Measurements from ENCODE around the gene CDC20B. TPM values are rescaled to one million over a fixed set of nuclear protein-coding genes. Genes with fewer than 3 reads are reported as not detected.

CDC20B gene
- total and polyA plus RNA-seq, 4 donors = 0.28 TPM; not detected in 3

DNA sequence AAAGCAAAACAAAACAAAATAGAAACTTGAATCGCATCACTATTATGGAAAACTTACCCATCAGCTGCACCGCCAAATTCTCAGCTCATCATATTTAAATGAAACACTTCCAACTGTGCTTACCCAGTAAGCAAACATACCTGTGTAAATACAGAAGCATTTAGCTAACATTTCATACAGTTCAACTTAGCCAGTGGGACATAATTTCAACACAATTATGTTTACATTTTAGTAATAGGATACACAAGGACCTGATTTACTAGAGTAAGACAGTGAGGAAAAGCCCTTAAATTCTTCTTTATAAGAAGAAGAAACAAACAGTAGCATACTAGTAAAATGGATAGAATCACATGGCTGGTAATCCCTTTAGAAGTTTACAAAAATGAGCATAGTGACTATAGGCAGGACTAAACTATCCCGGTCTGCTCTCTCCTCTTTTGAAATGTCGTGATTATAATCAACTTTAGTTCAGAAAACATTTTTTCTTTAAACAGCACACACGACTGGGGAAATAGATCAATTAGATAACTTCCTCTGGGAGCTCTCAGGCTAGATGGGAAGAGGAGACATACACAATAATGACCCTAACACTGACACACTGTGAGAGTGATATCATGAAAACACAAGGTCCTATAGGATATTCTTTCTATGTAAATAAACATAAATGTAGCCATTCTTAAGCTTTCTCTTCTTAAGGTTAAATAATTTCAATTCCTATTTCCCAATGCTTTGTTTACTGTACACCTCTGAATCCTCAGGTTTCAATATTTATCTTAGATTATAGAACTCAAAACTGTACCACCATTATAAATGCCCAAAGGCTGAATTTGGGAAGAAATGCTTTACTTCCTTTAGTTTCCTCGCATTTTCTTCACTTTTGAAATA is 15.9 kb upstream of the CDC20B start (continued):
- TF ChIP-seq, protein P1, sequence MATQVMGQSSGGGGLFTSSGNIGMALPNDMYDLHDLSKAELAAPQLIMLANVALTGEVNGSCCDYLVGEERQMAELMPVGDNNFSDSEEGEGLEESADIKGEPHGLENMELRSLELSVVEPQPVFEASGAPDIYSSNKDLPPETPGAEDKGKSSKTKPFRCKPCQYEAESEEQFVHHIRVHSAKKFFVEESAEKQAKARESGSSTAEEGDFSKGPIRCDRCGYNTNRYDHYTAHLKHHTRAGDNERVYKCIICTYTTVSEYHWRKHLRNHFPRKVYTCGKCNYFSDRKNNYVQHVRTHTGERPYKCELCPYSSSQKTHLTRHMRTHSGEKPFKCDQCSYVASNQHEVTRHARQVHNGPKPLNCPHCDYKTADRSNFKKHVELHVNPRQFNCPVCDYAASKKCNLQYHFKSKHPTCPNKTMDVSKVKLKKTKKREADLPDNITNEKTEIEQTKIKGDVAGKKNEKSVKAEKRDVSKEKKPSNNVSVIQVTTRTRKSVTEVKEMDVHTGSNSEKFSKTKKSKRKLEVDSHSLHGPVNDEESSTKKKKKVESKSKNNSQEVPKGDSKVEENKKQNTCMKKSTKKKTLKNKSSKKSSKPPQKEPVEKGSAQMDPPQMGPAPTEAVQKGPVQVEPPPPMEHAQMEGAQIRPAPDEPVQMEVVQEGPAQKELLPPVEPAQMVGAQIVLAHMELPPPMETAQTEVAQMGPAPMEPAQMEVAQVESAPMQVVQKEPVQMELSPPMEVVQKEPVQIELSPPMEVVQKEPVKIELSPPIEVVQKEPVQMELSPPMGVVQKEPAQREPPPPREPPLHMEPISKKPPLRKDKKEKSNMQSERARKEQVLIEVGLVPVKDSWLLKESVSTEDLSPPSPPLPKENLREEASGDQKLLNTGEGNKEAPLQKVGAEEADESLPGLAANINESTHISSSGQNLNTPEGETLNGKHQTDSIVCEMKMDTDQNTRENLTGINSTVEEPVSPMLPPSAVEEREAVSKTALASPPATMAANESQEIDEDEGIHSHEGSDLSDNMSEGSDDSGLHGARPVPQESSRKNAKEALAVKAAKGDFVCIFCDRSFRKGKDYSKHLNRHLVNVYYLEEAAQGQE (IDR thresholded peaks at IDR 0.05) = no peak
- TF ChIP-seq FOXA2 (IDR thresholded peaks at IDR 0.05) = no peak

GRCh38 chr5:55187370-55187769 is 14.4 kb upstream of the CDC20B start:
- WGBS = 54% methylated on average over 4 of the region's 4 CpGs
- DNase-seq (ENCODE audit: low spot score) = no peak

GRCh38 chr5:55180016-55180415 is 7.0 kb upstream of the CDC20B start:
- H3K9me3 ChIP-seq (ENCODE audit: control insufficient read depth in 4 of 4, low read length in 3 of 4) = peaks cover 0 to 4% (median 0%) of the 10 kb centered on the region in 4 donors
- H3K27ac ChIP-seq (ENCODE audit: low read depth in 1 of 2, low read length in 2 of 2) = no peak overlapping the region
- no peak overlapping the region for H3K4me3 ChIP-seq (ENCODE audit: low read depth in 1 of 3, low read length in 3 of 3)
- H3K36me3 ChIP-seq (ENCODE audit: control insufficient read depth in 4 of 4, insufficient read depth in 3 of 4, low read depth in 1 of 4, low read length in 3 of 4) = no peaks in the 10 kb centered on the region
- H3K27me3 ChIP-seq (ENCODE audit: control insufficient read depth in 4 of 4, insufficient read depth in 4 of 4, low read length in 3 of 4) = no peaks in the 10 kb centered on the region
- H3K9ac ChIP-seq (ENCODE audit: low read depth in 1 of 2, low read length in 2 of 2) = no peak overlapping the region
- no peak for DNase-seq (ENCODE audit: low spot score)
- peaks cover 7 to 12% (median 10%) of the 10 kb centered on the region in 4 donors for H3K4me1 ChIP-seq (ENCODE audit: control insufficient read depth in 4 of 4, insufficient read depth in 4 of 4, low read length in 3 of 4)
- WGBS = 73% methylated on average over 1 of the region's 1 CpG
- TF ChIP-seq HNF4A (conservative IDR thresholded peaks at IDR 0.05) (no peak), NR2F2 (IDR thresholded peaks at IDR 0.05) (no peak), ZBTB33 (IDR thresholded peaks at IDR 0.05) (no peak), MAX (IDR thresholded peaks at IDR 0.05) (no peak), FOXA2 (IDR thresholded peaks at IDR 0.05) (no peak), SP1 (IDR thresholded peaks at IDR 0.05) (no peak), TAF1 (conservative IDR thresholded peaks at IDR 0.05) (no peak), EGR1 (IDR thresholded peaks at IDR 0.05; ENCODE audit: low read depth in 2 of 2) (no peak), FOXA1 (IDR thresholded peaks at IDR 0.05) (no peak), RXRA (IDR thresholded peaks at IDR 0.05) (no peak), GABPA (IDR thresholded peaks at IDR 0.05 in 1 of 2, conservative IDR thresholded peaks at IDR 0.05 in 1 of 2) (no peak), RAD21 (IDR thresholded peaks at IDR 0.05) (no peak), JUND (IDR thresholded peaks at IDR 0.05) (no peak), YY1 (IDR thresholded peaks at IDR 0.05) (no peak)
- TF ChIP-seq, protein P2, sequence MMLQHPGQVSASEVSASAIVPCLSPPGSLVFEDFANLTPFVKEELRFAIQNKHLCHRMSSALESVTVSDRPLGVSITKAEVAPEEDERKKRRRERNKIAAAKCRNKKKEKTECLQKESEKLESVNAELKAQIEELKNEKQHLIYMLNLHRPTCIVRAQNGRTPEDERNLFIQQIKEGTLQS (IDR thresholded peaks at IDR 0.05) = no peak

More at GRCh38 chr5:55187370-55187769, 14.4 kb upstream of the CDC20B start:
- peaks cover 0 to 4% (median 0%) of the 10 kb centered on the region in 4 donors for H3K9me3 ChIP-seq (ENCODE audit: control insufficient read depth in 4 of 4, low read length in 3 of 4)
- H3K4me3 ChIP-seq (ENCODE audit: low read depth in 1 of 3, low read length in 3 of 3) = no peak overlapping the region
- H3K4me1 ChIP-seq (ENCODE audit: control insufficient read depth in 4 of 4, insufficient read depth in 4 of 4, low read length in 3 of 4) = peaks cover 0 to 4% (median 0%) of the 10 kb centered on the region in 4 donors
- H3K9ac ChIP-seq (ENCODE audit: low read depth in 1 of 2, low read length in 2 of 2) = no peak overlapping the region
- H3K27ac ChIP-seq (ENCODE audit: low read depth in 1 of 2, low read length in 2 of 2) = no peak overlapping the region
- no peaks in the 10 kb centered on the region for H3K36me3 ChIP-seq (ENCODE audit: control insufficient read depth in 4 of 4, insufficient read depth in 3 of 4, low read depth in 1 of 4, low read length in 3 of 4)
- peaks cover 0 to 5% (median 0%) of the 10 kb centered on the region in 4 donors for H3K27me3 ChIP-seq (ENCODE audit: control insufficient read depth in 4 of 4, insufficient read depth in 4 of 4, low read length in 3 of 4)
- TF ChIP-seq RXRA (IDR thresholded peaks at IDR 0.05) (no peak), RAD21 (IDR thresholded peaks at IDR 0.05) (peak; percentile 56 to 57)
- TF ChIP-seq, protein P3, sequence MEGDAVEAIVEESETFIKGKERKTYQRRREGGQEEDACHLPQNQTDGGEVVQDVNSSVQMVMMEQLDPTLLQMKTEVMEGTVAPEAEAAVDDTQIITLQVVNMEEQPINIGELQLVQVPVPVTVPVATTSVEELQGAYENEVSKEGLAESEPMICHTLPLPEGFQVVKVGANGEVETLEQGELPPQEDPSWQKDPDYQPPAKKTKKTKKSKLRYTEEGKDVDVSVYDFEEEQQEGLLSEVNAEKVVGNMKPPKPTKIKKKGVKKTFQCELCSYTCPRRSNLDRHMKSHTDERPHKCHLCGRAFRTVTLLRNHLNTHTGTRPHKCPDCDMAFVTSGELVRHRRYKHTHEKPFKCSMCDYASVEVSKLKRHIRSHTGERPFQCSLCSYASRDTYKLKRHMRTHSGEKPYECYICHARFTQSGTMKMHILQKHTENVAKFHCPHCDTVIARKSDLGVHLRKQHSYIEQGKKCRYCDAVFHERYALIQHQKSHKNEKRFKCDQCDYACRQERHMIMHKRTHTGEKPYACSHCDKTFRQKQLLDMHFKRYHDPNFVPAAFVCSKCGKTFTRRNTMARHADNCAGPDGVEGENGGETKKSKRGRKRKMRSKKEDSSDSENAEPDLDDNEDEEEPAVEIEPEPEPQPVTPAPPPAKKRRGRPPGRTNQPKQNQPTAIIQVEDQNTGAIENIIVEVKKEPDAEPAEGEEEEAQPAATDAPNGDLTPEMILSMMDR (IDR thresholded peaks at IDR 0.05; ENCODE audit: low read depth, low read length, missing input control) = peak; percentile 10

Data from liver (tissue), 9 donors.